G401.6 (cell line): Measurements from ENCODE around the gene TREML2.

Experiments used
- FAIRE-seq: peaks from 2 replicates; lab custom pipeline; 2012; peaks lifted over from hg19 to GRCh38; lab: Jason Lieb, UNC

Gene TREML2

GRCh38 chr6:41176189-41176588 lies 24.8 kb downstream of the TREML2 start:
- no peak for FAIRE-seq

GRCh38 chr6:41175084-41175483 lies 25.9 kb downstream of the TREML2 start:
- FAIRE-seq, result no peak

- no peak for FAIRE-seq
Observed at GRCh38 chr6:41174610-41175009, 26.3 kb downstream of the TREML2 start.

GRCh38 chr6:41171908-41172307 lies 29.0 kb downstream of the TREML2 start:
- FAIRE-seq, result no peak

- FAIRE-seq, result no peak
Observed at GRCh38 chr6:41170547-41171160, 30.3 kb downstream of the TREML2 start.

GRCh38 chr6:41167173-41167963 lies 33.6 kb downstream of the TREML2 start:
- no peak for FAIRE-seq

- FAIRE-seq, result no peak
Observed at GRCh38 chr6:41164551-41165120, 36.3 kb downstream of the TREML2 start.

- no peak for FAIRE-seq
Observed at GRCh38 chr6:41163419-41163717, 37.6 kb downstream of the TREML2 start.

- FAIRE-seq, result no peak
Observed at GRCh38 chr6:41162687-41163418, 38.1 kb downstream of the TREML2 start, which contains the start of gene TREM2. Gene TREM2 (minus strand): TSS chr6:41163116. CDS start chr6:41163082, 34 bp downstream.

- no peak for FAIRE-seq
Observed at GRCh38 chr6:41161851-41162552, 38.9 kb downstream of the TREML2 start.

- no peak for FAIRE-seq
Observed at GRCh38 chr6:41161380-41161779, 39.6 kb downstream of the TREML2 start.

- FAIRE-seq, result no peak
Observed at GRCh38 chr6:41160933-41161332, 40.0 kb downstream of the TREML2 start.

- no peak for FAIRE-seq
Observed at GRCh38 chr6:41159415-41160082, 41.4 kb downstream of the TREML2 start.

- no peak for FAIRE-seq
Observed at GRCh38 chr6:41157323-41157722, 43.6 kb downstream of the TREML2 start.

- no peak for FAIRE-seq
Observed at GRCh38 chr6:41156771-41157170, 44.2 kb downstream of the TREML2 start.

GRCh38 chr6:41156001-41156400 lies 44.9 kb downstream of the TREML2 start:
- no peak for FAIRE-seq

GRCh38 chr6:41155132-41155805 lies 45.7 kb downstream of the TREML2 start:
- no peak for FAIRE-seq

- FAIRE-seq, result no peak
Observed at GRCh38 chr6:41153992-41154625, 46.8 kb downstream of the TREML2 start, which contains the start of gene TREML1. Gene TREML1 (minus strand): TSS chr6:41154347. CDS start chr6:41154288, 59 bp downstream.

GRCh38 chr6:41153451-41153850 lies 47.5 kb downstream of the TREML2 start:
- no peak for FAIRE-seq

GRCh38 chr6:41150671-41151070 lies 50.3 kb downstream of the TREML2 start:
- no peak for FAIRE-seq

GRCh38 chr6:41147917-41148316 lies 53.0 kb downstream of the TREML2 start:
- no peak for FAIRE-seq
